HG03521 (cell line): Measurements from ENCODE around the gene NFATC2IP.
A peak's percentile ranks its signal among the peaks of the same experiment; 100 is the strongest.

ENCODE experiments used
- ATAC-seq: cut with Tn5 transposase; IDR thresholded peaks from one replicate; pipeline ENCODE4 v1.9.1; 2021; ENCODE audit warnings: mild to moderate bottlenecking, moderate library complexity; ENCODE audit not compliant: unreplicated experiment

NFATC2IP gene

DNA sequence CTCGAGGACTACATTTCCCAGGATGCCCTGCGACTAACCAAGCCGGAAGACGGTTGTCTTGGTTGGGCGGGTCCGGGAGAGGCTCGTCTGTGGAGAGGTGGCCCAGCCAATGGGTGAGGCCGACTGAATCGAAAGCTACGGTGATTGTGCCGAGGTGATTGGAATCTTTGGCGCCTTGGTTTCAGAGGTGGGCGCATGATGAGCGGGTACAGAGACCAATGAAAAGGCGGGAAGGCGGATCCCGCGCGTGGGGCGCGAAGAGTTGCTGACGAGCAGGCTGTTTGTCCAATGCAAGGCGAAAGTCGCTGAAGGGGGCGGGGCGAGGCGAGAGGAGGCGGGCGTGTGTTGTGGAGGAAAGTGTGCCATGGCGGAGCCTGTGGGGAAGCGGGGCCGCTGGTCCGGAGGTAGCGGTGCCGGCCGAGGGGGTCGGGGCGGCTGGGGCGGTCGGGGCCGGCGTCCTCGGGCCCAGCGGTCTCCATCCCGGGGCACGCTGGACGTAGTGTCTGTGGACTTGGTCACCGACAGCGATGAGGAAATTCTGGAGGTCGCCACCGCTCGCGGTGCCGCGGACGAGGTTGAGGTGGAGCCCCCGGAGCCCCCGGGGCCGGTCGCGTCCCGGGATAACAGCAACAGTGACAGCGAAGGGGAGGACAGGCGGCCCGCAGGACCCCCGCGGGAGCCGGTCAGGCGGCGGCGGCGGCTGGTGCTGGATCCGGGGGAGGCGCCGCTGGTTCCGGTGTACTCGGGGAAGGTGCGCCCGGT lies at the start of gene NFATC2IP:
Gene NFATC2IP, plus strand, starts transcription at position 290 of the 762 bp plus-strand sequence. Its CDS starts 75 bp downstream, at position 365.
- peak; percentile 91 for ATAC-seq

DNA sequence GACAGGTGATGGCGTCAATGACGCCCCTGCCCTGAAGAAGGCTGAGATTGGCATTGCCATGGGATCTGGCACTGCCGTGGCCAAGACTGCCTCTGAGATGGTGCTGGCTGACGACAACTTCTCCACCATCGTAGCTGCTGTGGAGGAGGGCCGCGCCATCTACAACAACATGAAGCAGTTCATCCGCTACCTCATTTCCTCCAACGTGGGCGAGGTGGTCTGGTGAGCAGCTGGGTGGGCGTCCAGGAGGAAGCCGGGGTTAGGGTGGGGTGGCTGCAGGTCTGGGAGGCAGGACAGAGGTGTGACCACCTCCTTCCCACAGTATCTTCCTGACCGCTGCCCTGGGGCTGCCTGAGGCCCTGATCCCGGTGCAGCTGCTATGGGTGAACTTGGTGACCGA lies 48.9 kb upstream of the NFATC2IP start:
- no peak for ATAC-seq

DNA sequence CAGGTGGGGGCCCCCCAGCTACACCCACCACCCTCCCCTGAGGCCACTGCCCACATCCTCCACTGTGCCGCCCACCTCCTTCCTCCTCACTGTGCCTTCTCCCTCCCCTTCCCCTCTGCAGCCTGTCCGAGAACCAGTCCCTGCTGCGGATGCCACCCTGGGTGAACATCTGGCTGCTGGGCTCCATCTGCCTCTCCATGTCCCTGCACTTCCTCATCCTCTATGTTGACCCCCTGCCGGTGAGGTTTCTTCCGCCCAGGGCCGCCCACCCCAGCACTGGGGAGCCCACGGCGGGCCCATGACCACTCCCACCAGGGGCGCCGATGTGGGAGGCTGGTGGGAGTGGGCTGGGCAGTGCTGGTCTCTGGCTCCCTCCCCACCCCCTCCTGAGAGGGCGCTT lies 47.8 kb upstream of the NFATC2IP start:
- ATAC-seq, result no peak

DNA sequence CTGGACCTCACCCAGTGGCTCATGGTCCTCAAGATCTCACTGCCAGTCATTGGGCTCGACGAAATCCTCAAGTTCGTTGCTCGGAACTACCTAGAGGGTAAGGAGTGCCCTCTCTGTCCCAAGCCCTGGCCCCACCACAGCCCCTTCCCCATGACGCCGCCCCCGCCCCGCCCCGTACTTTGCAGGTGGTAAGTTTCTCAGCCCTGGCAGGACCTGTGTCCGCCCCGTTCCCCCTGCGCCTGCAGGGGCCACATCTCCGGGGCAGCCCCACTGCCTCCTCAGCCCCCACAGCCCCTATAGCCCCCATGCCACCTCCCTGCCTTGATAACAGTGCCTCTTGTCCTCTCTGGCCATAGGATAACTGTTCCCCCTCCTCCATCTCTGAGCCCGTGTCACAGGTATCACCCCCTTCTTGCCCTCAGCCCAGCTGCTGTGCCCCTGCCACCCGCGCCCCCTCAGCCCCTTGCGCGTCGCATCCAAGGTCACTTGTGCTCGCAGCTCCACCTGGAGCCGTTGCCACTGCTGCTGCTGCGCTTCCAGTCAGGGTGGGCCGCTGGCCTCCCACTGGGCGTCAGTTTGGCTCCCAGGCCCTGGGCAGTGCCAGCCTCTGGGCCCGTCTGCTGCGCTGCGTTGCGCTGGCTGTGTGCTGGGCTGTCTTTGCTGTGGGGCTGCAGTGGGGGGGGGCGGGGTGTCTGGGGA lies 47.2 kb upstream of the NFATC2IP start:
- ATAC-seq, result no peak

GRCh38 chr16:28904363-28904762 lies 46.4 kb upstream of the NFATC2IP start:
- no peak for ATAC-seq

DNA sequence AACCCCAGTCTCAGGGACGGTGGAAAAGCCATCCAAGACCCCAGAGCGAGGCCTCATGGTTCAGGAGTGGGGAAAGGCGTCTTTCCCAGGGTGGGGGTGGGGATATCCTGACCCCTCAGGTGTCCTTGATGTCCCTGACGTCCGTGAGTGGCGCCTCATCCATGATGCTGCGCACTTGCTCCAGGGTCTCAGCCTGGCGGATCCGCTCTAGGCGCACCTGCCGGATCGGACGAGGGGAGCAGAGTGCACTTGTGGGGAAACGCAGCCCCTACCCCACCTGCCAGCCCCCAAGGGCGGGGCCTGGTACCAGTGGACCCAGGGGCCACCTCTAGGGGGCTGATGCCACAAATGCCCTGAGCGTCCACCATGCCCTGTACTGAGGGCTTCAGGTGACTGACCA lies 45.9 kb upstream of the NFATC2IP start:
- no peak for ATAC-seq

DNA sequence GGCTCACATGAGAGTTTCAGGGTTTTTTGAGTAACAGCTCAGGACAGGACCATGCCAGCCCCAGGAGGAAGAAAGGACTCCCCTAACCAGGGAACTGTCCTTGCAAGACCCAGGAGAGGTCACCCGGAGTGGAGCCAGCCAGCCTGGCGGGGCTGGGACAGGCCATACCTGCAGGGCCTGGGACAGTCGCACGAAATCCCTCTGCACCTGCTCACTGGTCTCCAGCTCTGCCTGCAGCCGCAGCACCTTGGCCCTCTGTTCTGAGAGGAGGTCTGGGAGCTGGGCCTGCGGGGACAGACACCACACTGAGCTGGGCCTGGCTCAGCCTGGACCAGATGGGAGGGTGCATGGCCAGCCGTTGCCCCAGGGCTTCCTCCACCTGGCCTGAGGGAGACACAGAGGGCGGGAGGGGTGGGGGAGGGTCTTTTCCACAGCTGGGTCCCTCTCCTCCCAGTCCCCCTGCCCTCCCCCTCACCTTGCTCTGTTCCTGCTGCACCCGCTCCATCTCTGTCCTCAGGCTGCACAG lies 45.4 kb upstream of the NFATC2IP start:
- ATAC-seq, result no peak

- ATAC-seq, result no peak
Observed at GRCh38 chr16:28905800-28906372, 44.9 kb upstream of the NFATC2IP start.

GRCh38 chr16:28910086-28911031 lies 40.4 kb upstream of the NFATC2IP start:
- no peak for ATAC-seq

GRCh38 chr16:28912558-28912957 lies 38.2 kb upstream of the NFATC2IP start:
- ATAC-seq, result no peak

GRCh38 chr16:28913946-28914724 lies 36.6 kb upstream of the NFATC2IP start:
- ATAC-seq, result no peak

DNA sequence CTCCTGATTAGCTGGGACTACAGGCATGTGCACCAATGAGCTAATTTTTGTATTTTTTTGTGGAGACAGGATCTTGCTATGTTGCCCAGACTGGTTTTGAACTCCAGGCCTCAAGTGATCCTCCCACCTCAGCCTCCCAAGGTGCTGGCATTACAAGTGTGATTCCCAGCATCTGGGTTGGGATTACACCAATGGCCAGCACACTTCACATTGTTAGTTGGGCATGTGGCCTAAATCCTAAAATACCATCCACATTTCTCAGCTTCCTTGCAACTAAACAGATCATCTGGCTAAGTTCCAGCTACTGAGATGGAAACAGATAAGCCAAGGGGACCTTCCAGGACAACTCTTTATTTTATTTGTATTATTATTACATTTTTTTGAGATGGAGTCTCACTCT lies 35.6 kb upstream of the NFATC2IP start:
- no peak for ATAC-seq

- no peak for ATAC-seq
Observed at GRCh38 chr16:28917095-28917494, 33.6 kb upstream of the NFATC2IP start.

DNA sequence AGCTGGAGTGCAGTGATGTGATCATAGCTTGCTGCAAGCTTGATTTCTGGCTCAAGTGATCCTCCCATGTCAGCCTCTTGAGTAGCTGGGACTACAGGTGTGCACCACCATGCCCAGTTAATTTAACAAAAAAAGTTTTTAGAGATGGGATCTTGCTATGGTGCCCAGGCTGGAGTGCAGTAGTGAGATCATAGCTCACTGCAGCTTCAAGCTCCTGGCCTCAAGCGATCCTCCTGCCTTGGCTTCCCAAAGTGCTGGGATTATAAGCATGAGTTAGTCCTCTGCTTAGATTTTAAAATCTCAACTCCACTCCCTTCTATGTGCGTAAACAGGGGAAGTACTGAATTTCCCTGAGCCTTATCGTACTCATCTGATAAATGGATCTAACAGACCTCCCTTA lies 32.0 kb upstream of the NFATC2IP start:
- no peak for ATAC-seq

GRCh38 chr16:28923231-28923587 lies 27.5 kb upstream of the NFATC2IP start:
- no peak for ATAC-seq

- peak; percentile 33 for ATAC-seq
Observed at GRCh38 chr16:28923652-28924398, 26.9 kb upstream of the NFATC2IP start.

DNA sequence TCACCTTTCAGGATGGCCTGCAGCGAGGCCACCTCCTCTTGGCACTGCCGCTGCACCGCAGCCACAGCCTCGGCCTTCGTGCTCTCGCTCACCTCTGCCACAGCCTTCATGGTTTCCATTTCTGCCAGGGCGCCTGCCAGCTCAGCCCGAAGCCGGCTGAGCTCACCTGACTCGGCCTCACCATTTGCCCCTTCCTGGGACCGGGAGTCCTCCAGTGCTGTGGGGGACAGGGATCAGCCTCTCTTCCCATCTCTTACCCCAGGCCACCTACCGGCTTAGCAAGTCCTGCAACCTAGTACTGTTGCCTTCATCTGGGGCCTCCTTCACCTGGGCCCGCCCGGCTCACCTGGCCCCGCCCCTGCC lies 26.4 kb upstream of the NFATC2IP start:
- ATAC-seq, result no peak

- ATAC-seq, result peak; percentile 54
Observed at GRCh38 chr16:28924762-28925385, 25.9 kb upstream of the NFATC2IP start, which contains the start of gene RABEP2. RABEP2 (minus strand) TSS chr16:28925238; CDS start chr16:28925163, 75 bp downstream.
